Suprapubic skin (tissue), 4 donors: ENCODE results near the gene SLC25A43.
A peak's percentile ranks its signal among the peaks of the same experiment; 100 is the strongest.

Source experiments
- CTCF ChIP-seq, 2 donors: fragments of 200-600 bp in 1 of 2; fragments of 450-650 bp in 1 of 2; sonication (generic) in 1 of 2; IDR thresholded peaks; one replicate each; pipeline ENCODE4 v1.5.1; 2016 to 2019; ENCODE audit warnings: antibody characterized with exemption in 2 of 2, mild to moderate bottlenecking in 1 of 2, moderate library complexity in 1 of 2
- EP300 ChIP-seq: sonication (generic); formaldehyde crosslinking; IDR thresholded peaks from one replicate; pipeline ENCODE4 v1.6.1; 2017; ENCODE audit warnings: antibody characterized with exemption
- POLR2A ChIP-seq, 2 donors: fragments of 450-650 bp; IDR thresholded peaks; one replicate each; pipeline ENCODE4 v1.6.1; 2017; ENCODE audit warnings: antibody characterized with exemption in 2 of 2, mild to moderate bottlenecking in 2 of 2, moderate library complexity in 2 of 2
- POLR2AphosphoS5 ChIP-seq, 3 donors: sonication (generic); formaldehyde crosslinking; IDR thresholded peaks; one replicate each; pipeline ENCODE4 v1.6.1; 2017; ENCODE audit warnings: antibody characterized with exemption in 3 of 3

DNA sequence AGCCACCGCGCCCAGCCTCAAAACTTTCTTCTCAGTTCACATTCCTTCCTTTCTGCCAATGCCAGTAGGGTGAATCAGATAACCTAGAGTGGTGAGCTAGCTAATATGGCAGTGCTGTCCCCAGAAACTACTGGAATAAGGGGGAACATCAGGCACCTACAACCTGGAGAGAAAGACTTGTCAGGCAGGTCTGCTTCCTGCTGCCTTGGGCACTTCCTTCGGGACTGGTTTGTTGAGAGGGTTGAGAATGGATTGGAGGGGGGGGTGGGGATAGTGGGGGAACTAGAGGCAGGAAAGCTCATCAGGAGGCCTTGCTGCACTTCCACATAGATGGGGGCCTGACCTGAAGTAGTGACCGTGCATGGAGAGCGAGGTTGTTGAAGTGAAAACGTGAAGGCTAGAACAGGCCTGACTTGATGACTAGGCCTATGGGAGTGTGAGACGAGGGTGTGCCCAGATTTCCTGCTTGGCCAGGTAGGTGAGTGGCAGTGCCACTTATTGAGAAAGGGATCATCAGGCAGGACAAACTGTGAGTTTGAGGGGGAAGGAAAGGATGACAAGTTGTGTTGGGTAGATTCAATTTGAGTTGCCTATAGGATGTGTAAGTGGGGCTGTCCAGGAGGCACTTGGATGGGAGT lies 102.5 kb downstream of the SLC25A43 start:
- TF ChIP-seq CTCF (IDR thresholded peaks at IDR 0.05) (no peak), POLR2AphosphoS5 (IDR thresholded peaks at IDR 0.05) (peak in 1 of 3 donors; percentile 49), POLR2A (IDR thresholded peaks at IDR 0.05) (no peak), EP300 (no peak)
